ENCODE results near the gene C4orf50. TPM values are rescaled to one million over a fixed set of nuclear protein-coding genes. Genes with fewer than 3 reads are reported as not detected.
A peak's percentile ranks its signal among the peaks of the same experiment; 100 is the strongest.

The C4orf50 gene
- polyA plus RNA-seq, 3 donors: not detected

DNA sequence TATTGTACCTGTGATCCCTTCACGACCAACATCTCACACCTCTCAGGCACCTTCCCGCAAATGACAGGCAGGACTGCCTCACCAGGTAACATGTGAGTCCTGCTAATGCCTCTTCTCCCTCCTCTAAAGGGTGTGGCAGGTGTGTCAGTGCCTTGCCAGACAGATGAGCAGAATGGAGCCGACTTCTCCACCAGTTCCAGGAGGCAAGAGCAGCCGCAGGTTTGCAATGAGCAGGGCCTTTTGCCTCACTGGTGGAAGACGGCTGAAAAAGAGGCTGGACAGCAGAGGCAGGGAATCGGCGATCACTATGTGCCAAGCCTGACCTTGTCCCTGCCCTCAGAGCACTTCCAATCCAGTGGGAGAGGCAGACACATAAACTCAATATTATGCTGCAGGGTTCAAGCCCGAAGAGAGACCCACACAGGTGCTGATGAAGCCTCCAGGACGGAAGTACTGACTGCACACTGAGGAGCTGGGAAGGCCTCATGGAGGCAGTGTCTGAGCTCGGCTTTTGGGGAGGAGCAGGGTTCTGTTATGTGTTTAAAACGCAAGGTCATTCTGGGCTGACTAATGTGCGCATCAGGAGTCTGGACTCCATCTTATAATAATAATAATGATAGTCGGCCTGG lies 57.9 kb downstream of the C4orf50 start:
- H3K9ac ChIP-seq (ENCODE audit: insufficient read depth, low read length, poor library complexity, severe bottlenecking): no peak overlapping the region
- H3K79me2 ChIP-seq (ENCODE audit: insufficient read depth, low read length): no peaks in the 10 kb centered on the region
- 87% methylated on average over 9 of the region's 13 CpGs for WGBS (ENCODE audit: insufficient coverage)
- no peaks in the 10 kb centered on the region for H4K20me1 ChIP-seq (ENCODE audit: insufficient read depth, low read length)
- no peaks in the 10 kb centered on the region for H3K4me1 ChIP-seq (ENCODE audit: control insufficient read depth in 1 of 2, insufficient read depth in 2 of 2, low read length in 2 of 2)
- H3K27me3 ChIP-seq (ENCODE audit: control insufficient read depth in 2 of 2, insufficient read depth in 2 of 2, low read length in 2 of 2): no peaks in the 10 kb centered on the region
- no peak overlapping the region for H3K4me2 ChIP-seq (replicated peaks; ENCODE audit: extremely low read depth, low read length, poor library complexity, severe bottlenecking)
- no peaks in the 10 kb centered on the region for H3K4me1 Mint-ChIP-seq
- H3K27me3 Mint-ChIP-seq (ENCODE audit: low read depth in 3 of 3): peaks cover 10 to 12% (median 11%) of the 10 kb centered on the region in 3 donors
- DNase-seq: no peak
- H3K27ac ChIP-seq (ENCODE audit: low read depth in 1 of 2, low read length in 2 of 2): no peak overlapping the region
- intact Hi-C loops (cut with micrococcal nuclease): no loop called here
- H2AFZ ChIP-seq (ENCODE audit: insufficient read depth, low read depth, low read length, poor library complexity, severe bottlenecking): no peak overlapping the region
- H3K4me3 ChIP-seq (replicated peaks in 1 of 3; ENCODE audit: low read depth in 2 of 3, low read length in 3 of 3): no peak overlapping the region
- no peaks in the 10 kb centered on the region for H3K9me3 ChIP-seq (replicated peaks in 1 of 2; ENCODE audit: control insufficient read depth in 1 of 2, insufficient read depth in 1 of 2, low read length in 2 of 2)
- H3K9me3 Mint-ChIP-seq: no peaks in the 10 kb centered on the region
- no peaks in the 10 kb centered on the region for H3K36me3 Mint-ChIP-seq
- H3K27ac Mint-ChIP-seq: peak overlapping the region in 1 of 7 donors; percentile 42
- no peak overlapping the region for H3K4me3 Mint-ChIP-seq
- H3K36me3 ChIP-seq (replicated peaks in 1 of 2; ENCODE audit: control insufficient read depth in 1 of 2, insufficient read depth in 2 of 2, low read length in 2 of 2): no peaks in the 10 kb centered on the region
- TF ChIP-seq, protein P1, sequence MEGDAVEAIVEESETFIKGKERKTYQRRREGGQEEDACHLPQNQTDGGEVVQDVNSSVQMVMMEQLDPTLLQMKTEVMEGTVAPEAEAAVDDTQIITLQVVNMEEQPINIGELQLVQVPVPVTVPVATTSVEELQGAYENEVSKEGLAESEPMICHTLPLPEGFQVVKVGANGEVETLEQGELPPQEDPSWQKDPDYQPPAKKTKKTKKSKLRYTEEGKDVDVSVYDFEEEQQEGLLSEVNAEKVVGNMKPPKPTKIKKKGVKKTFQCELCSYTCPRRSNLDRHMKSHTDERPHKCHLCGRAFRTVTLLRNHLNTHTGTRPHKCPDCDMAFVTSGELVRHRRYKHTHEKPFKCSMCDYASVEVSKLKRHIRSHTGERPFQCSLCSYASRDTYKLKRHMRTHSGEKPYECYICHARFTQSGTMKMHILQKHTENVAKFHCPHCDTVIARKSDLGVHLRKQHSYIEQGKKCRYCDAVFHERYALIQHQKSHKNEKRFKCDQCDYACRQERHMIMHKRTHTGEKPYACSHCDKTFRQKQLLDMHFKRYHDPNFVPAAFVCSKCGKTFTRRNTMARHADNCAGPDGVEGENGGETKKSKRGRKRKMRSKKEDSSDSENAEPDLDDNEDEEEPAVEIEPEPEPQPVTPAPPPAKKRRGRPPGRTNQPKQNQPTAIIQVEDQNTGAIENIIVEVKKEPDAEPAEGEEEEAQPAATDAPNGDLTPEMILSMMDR (IDR thresholded peaks at IDR 0.05): no peak

DNA sequence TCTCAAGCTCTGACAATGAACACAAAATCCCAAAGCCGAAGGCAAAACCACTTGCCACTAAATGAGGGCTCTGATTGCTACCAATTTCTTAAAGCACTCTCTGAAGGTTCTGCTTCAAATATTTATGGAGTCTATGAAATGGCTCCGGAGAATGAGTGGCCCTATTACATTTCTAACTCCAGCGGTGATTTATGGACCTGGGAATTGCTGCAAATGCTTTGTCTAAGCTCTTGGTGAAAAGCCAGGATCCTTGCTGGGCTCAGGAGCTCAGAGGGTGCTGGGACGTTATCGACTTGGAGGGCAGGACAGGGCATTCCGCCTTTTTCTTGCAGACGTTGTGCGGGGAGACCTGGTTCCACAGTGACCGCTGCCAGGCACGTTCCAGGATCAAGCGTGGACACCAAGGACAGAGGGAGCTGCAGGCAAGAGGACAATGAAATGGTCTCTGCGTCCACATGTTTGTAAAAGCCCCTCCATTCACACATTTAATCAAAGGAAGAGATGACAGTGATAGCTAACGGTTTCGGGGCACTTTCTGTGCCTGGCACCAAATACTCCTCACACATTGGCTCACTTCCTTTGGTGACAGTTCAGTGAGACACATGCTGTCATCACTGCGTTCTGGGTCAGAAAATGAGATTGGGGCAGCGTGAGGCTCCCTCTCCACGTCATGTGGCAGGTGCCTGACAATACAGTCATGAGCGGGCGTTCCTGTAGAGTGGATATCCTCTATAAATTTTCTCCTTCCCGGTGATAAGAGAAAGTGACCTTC lies 58.8 kb downstream of the C4orf50 start:
- H3K9me3 ChIP-seq (replicated peaks in 1 of 2; ENCODE audit: control insufficient read depth in 1 of 2, insufficient read depth in 1 of 2, low read length in 2 of 2): no peaks in the 10 kb centered on the region
- H4K20me1 ChIP-seq (ENCODE audit: insufficient read depth, low read length): no peaks in the 10 kb centered on the region
- intact Hi-C loops (cut with micrococcal nuclease): no loop called here
- no peak overlapping the region for H3K4me3 ChIP-seq (replicated peaks in 1 of 3; ENCODE audit: low read depth in 2 of 3, low read length in 3 of 3)
- no peak overlapping the region for H3K4me2 ChIP-seq (replicated peaks; ENCODE audit: extremely low read depth, low read length, poor library complexity, severe bottlenecking)
- DNase-seq: no peak
- Mint-ChIP-seq H3K4me1 (no peaks in the 10 kb centered on the region), H3K9me3 (no peaks in the 10 kb centered on the region), H3K27me3 (ENCODE audit: low read depth in 3 of 3) (peaks cover 7 to 12% (median 10%) of the 10 kb centered on the region in 3 donors), H3K27ac (no peak overlapping the region), H3K36me3 (no peaks in the 10 kb centered on the region), H3K4me3 (no peak overlapping the region)
- H3K9ac ChIP-seq (ENCODE audit: insufficient read depth, low read length, poor library complexity, severe bottlenecking): no peak overlapping the region
- H3K79me2 ChIP-seq (ENCODE audit: insufficient read depth, low read length): no peaks in the 10 kb centered on the region
- 79% methylated on average over 16 of the region's 20 CpGs for WGBS (ENCODE audit: insufficient coverage)
- no peaks in the 10 kb centered on the region for H3K27me3 ChIP-seq (ENCODE audit: control insufficient read depth in 2 of 2, insufficient read depth in 2 of 2, low read length in 2 of 2)
- H3K4me1 ChIP-seq (ENCODE audit: control insufficient read depth in 1 of 2, insufficient read depth in 2 of 2, low read length in 2 of 2): no peaks in the 10 kb centered on the region
- H2AFZ ChIP-seq (ENCODE audit: insufficient read depth, low read depth, low read length, poor library complexity, severe bottlenecking): no peak overlapping the region
- no peak overlapping the region for H3K27ac ChIP-seq (ENCODE audit: low read depth in 1 of 2, low read length in 2 of 2)
- TF ChIP-seq, protein P1 (IDR thresholded peaks at IDR 0.05): no peak
- no peaks in the 10 kb centered on the region for H3K36me3 ChIP-seq (replicated peaks in 1 of 2; ENCODE audit: control insufficient read depth in 1 of 2, insufficient read depth in 2 of 2, low read length in 2 of 2)
